Measurements from ENCODE around the gene IFIH1. TPM values are rescaled to one million over a fixed set of nuclear protein-coding genes. Genes with fewer than 3 reads are reported as not detected.

The IFIH1 gene
- total RNA-seq, 2 experiments from 2014 or later = 37.3 to 37.6 TPM

DNA sequence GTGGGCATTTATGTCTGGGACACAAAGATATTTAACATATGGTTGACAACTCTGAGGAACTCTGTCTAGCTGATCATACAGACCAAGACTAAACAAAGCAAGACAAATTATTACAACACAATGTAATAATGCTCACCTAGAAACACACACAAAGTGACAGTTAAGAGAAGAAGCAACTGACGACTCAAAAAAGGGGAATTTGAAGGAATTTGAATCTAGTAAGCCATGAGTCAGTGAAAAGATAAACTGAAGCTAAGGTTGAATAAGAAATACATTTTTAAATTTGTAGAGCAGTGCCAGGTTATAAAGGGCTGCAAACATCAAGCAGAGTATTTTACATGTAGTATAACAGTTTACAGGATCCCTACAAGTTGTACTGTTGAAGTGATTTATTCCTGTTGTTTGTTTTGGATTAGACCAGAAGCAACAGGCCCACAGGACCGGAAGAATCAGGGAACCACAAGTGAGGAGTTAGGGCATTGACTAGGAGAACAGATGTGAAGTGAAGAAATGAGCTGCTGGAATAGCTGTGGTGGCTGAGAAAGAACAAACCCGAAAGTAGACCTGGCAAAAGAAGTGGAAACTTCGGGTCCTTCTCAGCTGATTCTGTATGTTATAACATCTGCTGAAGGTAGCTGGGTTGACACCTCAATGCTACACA lies 35.6 kb downstream of the IFIH1 start:
- peaks cover 50% of the 10 kb centered on the region for H3K36me3 Mint-ChIP-seq (ENCODE audit: low read depth)
- ATAC-seq (no peak), DNase-seq (no peak)
- no peak overlapping the region for H3K27ac Mint-ChIP-seq
- ChIA-PET CTCF (interaction anchor here (0.7 to 5.7 kb wide), 4 partner anchors 9 to 62 kb away, joined by 3 to 27 read pairs (median 7); no protein-coding TSS in a partner anchor), POLR2A (no interaction called here)
- H3K9me3 Mint-ChIP-seq (ENCODE audit: insufficient read depth) = no peaks in the 10 kb centered on the region
- no peak overlapping the region for H3K4me3 Mint-ChIP-seq
- no peaks in the 10 kb centered on the region for H3K4me1 Mint-ChIP-seq (ENCODE audit: low read depth)
- no peaks in the 10 kb centered on the region for H3K27me3 Mint-ChIP-seq (ENCODE audit: low read depth)

- H3K36me3 Mint-ChIP-seq (ENCODE audit: low read depth) = peaks cover 58% of the 10 kb centered on the region
- DNase-seq (no peak), ATAC-seq (no peak)
- H3K9me3 Mint-ChIP-seq (ENCODE audit: insufficient read depth) = no peaks in the 10 kb centered on the region
- H3K27me3 Mint-ChIP-seq (ENCODE audit: low read depth) = no peaks in the 10 kb centered on the region
- POLR2A ChIA-PET = no interaction called here
- CTCF ChIA-PET = interaction anchor here (1.2 to 5.7 kb wide), 4 partner anchors 17 to 61 kb away, joined by 3 to 27 read pairs (median 5); no protein-coding TSS in a partner anchor
- no peaks in the 10 kb centered on the region for H3K4me1 Mint-ChIP-seq (ENCODE audit: low read depth)
- H3K4me3 Mint-ChIP-seq = no peak overlapping the region
- H3K27ac Mint-ChIP-seq = no peak overlapping the region
Observed at GRCh38 chr2:162280654-162281053, 37.8 kb downstream of the IFIH1 start.

- no peaks in the 10 kb centered on the region for H3K9me3 Mint-ChIP-seq (ENCODE audit: insufficient read depth)
- ChIA-PET POLR2A (interaction anchor here (1.6 kb wide), 1 partner anchor 41 kb away, joined by 4 read pairs; the partner anchor contains the start of gene IFIH1), CTCF (interaction anchor here (2.4 kb wide), 1 partner anchor 23 kb away, joined by 10 read pairs; no protein-coding TSS in a partner anchor)
- no peak for ATAC-seq
- no peak overlapping the region for H3K4me3 Mint-ChIP-seq
- no peak for DNase-seq
- H3K4me1 Mint-ChIP-seq (ENCODE audit: low read depth) = no peaks in the 10 kb centered on the region
- no peaks in the 10 kb centered on the region for H3K27me3 Mint-ChIP-seq (ENCODE audit: low read depth)
- H3K27ac Mint-ChIP-seq = no peak overlapping the region
- H3K36me3 Mint-ChIP-seq (ENCODE audit: low read depth) = peaks cover 59% of the 10 kb centered on the region
Observed at GRCh38 chr2:162277381-162277780, 41.1 kb downstream of the IFIH1 start.

DNA sequence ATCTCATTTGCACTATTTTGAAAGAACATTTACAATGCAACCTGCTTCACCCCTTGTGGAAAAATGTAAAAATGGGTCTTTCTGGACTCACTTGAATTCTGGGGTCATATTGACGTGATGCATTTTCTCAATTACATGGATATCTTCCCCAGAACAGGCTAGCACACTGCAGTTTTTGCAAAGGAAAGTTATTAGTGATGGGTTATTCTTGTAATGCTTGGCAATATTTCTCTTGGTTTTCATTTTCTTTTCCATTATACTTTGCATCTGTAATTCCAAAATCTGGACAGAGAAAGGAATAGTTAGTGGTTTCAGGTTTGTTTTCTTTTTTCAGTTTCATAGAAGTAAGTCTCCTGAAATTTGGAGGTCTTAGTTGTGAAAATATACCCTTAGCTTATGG lies 50.5 kb downstream of the IFIH1 start:
- Mint-ChIP-seq H3K27me3 (ENCODE audit: low read depth) (no peaks in the 10 kb centered on the region), H3K4me3 (no peak overlapping the region), H3K9me3 (ENCODE audit: insufficient read depth) (no peaks in the 10 kb centered on the region), H3K27ac (no peak overlapping the region), H3K4me1 (ENCODE audit: low read depth) (no peaks in the 10 kb centered on the region), H3K36me3 (ENCODE audit: low read depth) (peaks cover 69% of the 10 kb centered on the region)
- CTCF ChIA-PET = interaction anchor here (1.0 kb wide), 1 partner anchor 47 kb away, joined by 4 read pairs; no protein-coding TSS in a partner anchor
- POLR2A ChIA-PET = no interaction called here
- ATAC-seq (no peak), DNase-seq (no peak)

DNA sequence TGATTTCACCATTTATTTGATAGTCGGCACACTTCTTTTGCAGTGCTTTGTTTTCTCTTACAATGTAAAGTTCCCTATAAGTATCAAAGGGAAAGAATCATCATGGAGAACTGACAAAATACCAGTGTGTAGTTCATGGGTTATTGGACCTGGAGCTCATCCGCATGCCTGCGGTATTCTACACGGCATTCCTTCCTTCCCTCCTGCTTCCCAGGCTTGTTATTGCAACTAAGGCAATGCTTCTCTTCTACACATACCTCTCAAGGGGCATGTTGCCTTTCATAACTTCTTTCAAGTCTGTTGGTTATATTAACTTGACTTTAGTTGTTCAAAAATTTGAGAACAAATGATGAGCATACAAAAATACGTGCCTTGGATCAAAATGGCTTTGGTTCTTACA lies 51.0 kb downstream of the IFIH1 start:
- ChIA-PET POLR2A (no interaction called here), CTCF (interaction anchor here (1.0 kb wide), 1 partner anchor 46 kb away, joined by 4 read pairs; no protein-coding TSS in a partner anchor)
- H3K27ac Mint-ChIP-seq = no peak overlapping the region
- no peaks in the 10 kb centered on the region for H3K9me3 Mint-ChIP-seq (ENCODE audit: insufficient read depth)
- H3K27me3 Mint-ChIP-seq (ENCODE audit: low read depth) = no peaks in the 10 kb centered on the region
- no peaks in the 10 kb centered on the region for H3K4me1 Mint-ChIP-seq (ENCODE audit: low read depth)
- ATAC-seq (no peak), DNase-seq (no peak)
- peaks cover 66% of the 10 kb centered on the region for H3K36me3 Mint-ChIP-seq (ENCODE audit: low read depth)
- H3K4me3 Mint-ChIP-seq = no peak overlapping the region

- ATAC-seq = no peak
- Mint-ChIP-seq H3K4me1 (ENCODE audit: low read depth) (peaks cover 7% of the 10 kb centered on the region), H3K9me3 (ENCODE audit: insufficient read depth) (no peaks in the 10 kb centered on the region), H3K27me3 (ENCODE audit: low read depth) (no peaks in the 10 kb centered on the region), H3K27ac (no peak overlapping the region), H3K36me3 (ENCODE audit: low read depth) (peaks cover 56% of the 10 kb centered on the region), H3K4me3 (no peak overlapping the region)
- ChIA-PET CTCF (interaction anchor here (1.0 to 1.4 kb wide), 2 partner anchors 32 to 45 kb away, joined by 3 to 4 read pairs; no protein-coding TSS in a partner anchor), POLR2A (no interaction called here)
- no peak for DNase-seq
Observed at GRCh38 chr2:162266460-162266760, 52.1 kb downstream of the IFIH1 start.

- CTCF ChIA-PET = interaction anchor here (1.0 to 1.4 kb wide), 2 partner anchors 33 to 44 kb away, joined by 3 to 4 read pairs; no protein-coding TSS in a partner anchor
- Mint-ChIP-seq H3K9me3 (ENCODE audit: insufficient read depth) (no peaks in the 10 kb centered on the region), H3K4me3 (no peak overlapping the region), H3K27me3 (ENCODE audit: low read depth) (no peaks in the 10 kb centered on the region), H3K36me3 (ENCODE audit: low read depth) (peaks cover 53% of the 10 kb centered on the region), H3K27ac (no peak overlapping the region), H3K4me1 (ENCODE audit: low read depth) (peaks cover 12% of the 10 kb centered on the region)
- POLR2A ChIA-PET = no interaction called here
- DNase-seq (no peak), ATAC-seq (no peak)
Observed at GRCh38 chr2:162265666-162266459, 52.6 kb downstream of the IFIH1 start.

DNA sequence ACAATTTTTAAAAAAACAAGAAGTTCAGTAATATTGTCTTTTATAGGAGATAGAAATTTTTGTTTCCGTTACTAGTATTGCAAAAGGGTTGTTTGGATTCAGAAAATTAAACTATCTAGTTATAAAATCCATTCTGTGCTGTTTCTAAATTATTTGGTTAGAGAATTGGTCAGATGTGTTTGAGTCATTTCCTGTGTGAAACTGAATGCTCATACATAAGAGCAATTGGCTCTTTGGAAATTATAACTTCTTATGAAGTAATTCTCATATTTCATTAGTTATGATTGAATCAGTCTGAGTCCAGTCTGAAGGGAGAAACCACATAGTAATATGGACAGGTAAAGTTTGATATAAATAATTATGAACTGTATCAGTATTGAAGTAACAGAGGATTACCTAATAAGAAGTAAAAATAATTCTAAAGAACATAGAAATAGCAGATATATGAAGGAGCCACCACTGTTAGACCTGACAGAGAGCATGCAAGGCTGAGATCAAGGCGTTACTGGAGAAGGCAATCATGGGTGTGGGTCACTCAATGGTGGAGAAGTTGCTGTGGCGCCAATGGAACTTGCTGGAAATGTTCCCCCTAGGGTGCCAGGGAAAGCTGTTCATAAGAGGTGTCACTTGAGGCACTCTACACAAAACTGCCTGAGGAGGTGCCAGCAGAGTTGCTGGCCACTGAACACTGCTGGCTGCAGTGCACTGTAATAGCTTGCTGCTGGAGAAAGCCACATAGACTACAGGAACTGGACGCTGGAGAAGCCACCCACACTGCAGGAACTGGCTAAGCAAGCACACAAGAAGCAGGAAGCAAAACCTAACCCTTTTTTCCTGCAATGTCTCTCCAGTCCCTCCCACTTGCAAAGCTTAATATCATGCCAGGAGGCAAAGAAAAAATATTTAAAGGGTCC lies 57.2 kb downstream of the IFIH1 start:
- ChIA-PET POLR2A (no interaction called here), CTCF (interaction anchor here (1.3 kb wide), 2 partner anchors 37 to 40 kb away, joined by 4 to 7 read pairs; no protein-coding TSS in a partner anchor)
- ATAC-seq = peak; percentile 70
- Mint-ChIP-seq H3K4me1 (ENCODE audit: low read depth) (peaks cover 17% of the 10 kb centered on the region), H3K27me3 (ENCODE audit: low read depth) (peaks cover 8% of the 10 kb centered on the region), H3K4me3 (peak overlapping the region; percentile 22), H3K9me3 (ENCODE audit: insufficient read depth) (no peaks in the 10 kb centered on the region), H3K36me3 (ENCODE audit: low read depth) (peaks cover 21% of the 10 kb centered on the region), H3K27ac (peak overlapping the region; percentile 72)
- peak; percentile 33 for DNase-seq

- Mint-ChIP-seq H3K27ac (no peak overlapping the region), H3K4me1 (ENCODE audit: low read depth) (peaks cover 17% of the 10 kb centered on the region), H3K9me3 (ENCODE audit: insufficient read depth) (no peaks in the 10 kb centered on the region), H3K27me3 (ENCODE audit: low read depth) (peaks cover 13% of the 10 kb centered on the region), H3K4me3 (no peak overlapping the region), H3K36me3 (ENCODE audit: low read depth) (peaks cover 5% of the 10 kb centered on the region)
- ATAC-seq (no peak), DNase-seq (no peak)
- POLR2A ChIA-PET = no interaction called here
- CTCF ChIA-PET = interaction anchor here (1.1 to 1.9 kb wide), 2 partner anchors 38 to 43 kb away, joined by 4 to 7 read pairs; no protein-coding TSS in a partner anchor
Observed at GRCh38 chr2:162258686-162259085, 59.8 kb downstream of the IFIH1 start.

DNA sequence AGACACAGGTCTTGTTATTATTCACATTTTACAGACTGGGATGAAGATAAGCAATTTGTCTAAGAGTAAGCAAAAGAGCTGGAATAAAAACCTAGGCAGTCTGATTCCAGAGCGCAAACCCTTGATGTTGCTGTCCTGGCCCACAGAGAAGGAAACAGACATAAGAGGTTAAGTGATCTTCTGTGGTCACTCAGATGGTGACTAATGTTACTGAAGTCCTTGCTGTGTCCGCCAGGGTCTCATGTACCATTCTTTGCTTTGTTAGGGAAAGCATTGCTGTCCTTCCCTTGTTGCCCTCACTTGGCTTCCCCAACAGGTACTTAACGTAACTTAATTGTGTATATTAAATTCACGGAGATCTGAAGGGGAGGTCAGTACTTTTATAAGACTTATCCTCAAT lies 60.3 kb downstream of the IFIH1 start:
- Mint-ChIP-seq H3K36me3 (ENCODE audit: low read depth) (peaks cover 3% of the 10 kb centered on the region), H3K4me3 (no peak overlapping the region), H3K9me3 (ENCODE audit: insufficient read depth) (no peaks in the 10 kb centered on the region), H3K27ac (no peak overlapping the region), H3K27me3 (ENCODE audit: low read depth) (peaks cover 15% of the 10 kb centered on the region), H3K4me1 (ENCODE audit: low read depth) (peaks cover 17% of the 10 kb centered on the region)
- ChIA-PET CTCF (interaction anchor here (1.1 to 4.1 kb wide), 4 partner anchors 30 to 77 kb away, joined by 3 to 20 read pairs (median 4); no protein-coding TSS in a partner anchor), POLR2A (no interaction called here)
- DNase-seq = no peak
- no peak for ATAC-seq

- peaks cover 17% of the 10 kb centered on the region for H3K4me1 Mint-ChIP-seq (ENCODE audit: low read depth)
- H3K27me3 Mint-ChIP-seq (ENCODE audit: low read depth) = peaks cover 15% of the 10 kb centered on the region
- CTCF ChIA-PET = interaction anchor here (1.1 to 4.1 kb wide), 4 partner anchors 31 to 104 kb away, joined by 3 to 20 read pairs (median 4); no protein-coding TSS in a partner anchor
Observed at GRCh38 chr2:162257425-162257824, 61.1 kb downstream of the IFIH1 start.

More at GRCh38 chr2:162257425-162257824, 61.1 kb downstream of the IFIH1 start:
- POLR2A ChIA-PET = no interaction called here
- Mint-ChIP-seq H3K36me3 (ENCODE audit: low read depth) (no peaks in the 10 kb centered on the region), H3K9me3 (ENCODE audit: insufficient read depth) (no peaks in the 10 kb centered on the region), H3K27ac (no peak overlapping the region), H3K4me3 (no peak overlapping the region)
- ATAC-seq = no peak
- no peak for DNase-seq
